HG03571 (cell line): ENCODE data around the gene NUTF2.
"Not testable (repeated sequence)": the region's sequence is repeated elsewhere in the genome, so short reads cannot be mapped to it uniquely, and the experiment has no call there.

Experiments used
- ATAC-seq: cut with Tn5 transposase; IDR thresholded peaks from one replicate; pipeline ENCODE4 v1.9.1; 2021; ENCODE audit not compliant: unreplicated experiment

NUTF2 gene

GRCh38 chr16:67883146-67883871, 36.6 kb downstream of the NUTF2 start:
- ATAC-seq: no peak

GRCh38 chr16:67883872-67884261, 37.1 kb downstream of the NUTF2 start:
- no peak for ATAC-seq

GRCh38 chr16:67884684-67885083, 38.0 kb downstream of the NUTF2 start, which contains the start of gene NRN1L:
TSS of gene NRN1L (plus strand) at chr16:67884885. CDS start at chr16:67884904, 19 bp downstream.
- ATAC-seq: no peak

- ATAC-seq: no peak
These were observed 38.8 kb downstream of the NUTF2 start for GRCh38 chr16:67885545-67885944.

- ATAC-seq: no peak
These were observed 39.2 kb downstream of the NUTF2 start for GRCh38 chr16:67885976-67886375.

DNA sequence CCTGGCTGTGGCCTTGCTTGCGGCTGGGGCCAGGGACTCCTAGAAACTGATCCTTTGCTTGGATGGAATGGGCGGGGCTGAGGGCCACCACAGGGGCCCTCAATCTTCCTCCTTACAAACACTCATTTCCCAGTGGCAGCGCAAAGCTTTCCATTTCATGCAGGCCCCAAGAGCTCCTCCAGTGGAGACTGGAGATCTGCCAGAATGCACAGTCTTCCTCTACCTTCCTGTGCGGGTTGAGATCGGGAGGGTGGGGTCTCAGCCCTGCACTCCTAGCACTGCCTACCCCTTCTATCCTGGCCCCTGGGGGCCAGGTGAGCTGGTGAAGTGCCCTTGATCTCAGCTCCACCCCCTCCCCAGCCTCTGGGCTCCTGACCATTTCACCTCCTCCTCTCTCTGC, 39.7 kb downstream of the NUTF2 start:
- no peak for ATAC-seq

- no peak for ATAC-seq
These were observed 41.6 kb downstream of the NUTF2 start for GRCh38 chr16:67888331-67888730.

DNA sequence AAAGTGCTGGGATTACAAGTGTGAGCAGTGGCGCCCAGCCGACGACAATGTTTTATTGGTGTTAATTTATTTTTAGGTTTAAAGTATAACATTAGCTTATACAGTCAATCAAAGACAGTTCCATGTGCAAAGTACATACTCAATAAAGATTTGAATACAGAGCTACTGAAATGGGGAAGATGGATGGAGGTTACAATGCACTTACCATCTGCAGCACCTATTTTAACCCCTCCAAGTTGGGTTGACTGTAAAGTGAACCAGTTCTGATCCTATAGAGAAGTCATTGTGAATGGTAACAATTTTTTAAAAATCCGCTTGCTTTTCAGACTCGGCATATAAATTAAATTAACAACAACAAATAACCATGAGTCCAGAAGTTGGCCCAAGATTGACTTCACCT, 45.6 kb downstream of the NUTF2 start:
- ATAC-seq: no peak

DNA sequence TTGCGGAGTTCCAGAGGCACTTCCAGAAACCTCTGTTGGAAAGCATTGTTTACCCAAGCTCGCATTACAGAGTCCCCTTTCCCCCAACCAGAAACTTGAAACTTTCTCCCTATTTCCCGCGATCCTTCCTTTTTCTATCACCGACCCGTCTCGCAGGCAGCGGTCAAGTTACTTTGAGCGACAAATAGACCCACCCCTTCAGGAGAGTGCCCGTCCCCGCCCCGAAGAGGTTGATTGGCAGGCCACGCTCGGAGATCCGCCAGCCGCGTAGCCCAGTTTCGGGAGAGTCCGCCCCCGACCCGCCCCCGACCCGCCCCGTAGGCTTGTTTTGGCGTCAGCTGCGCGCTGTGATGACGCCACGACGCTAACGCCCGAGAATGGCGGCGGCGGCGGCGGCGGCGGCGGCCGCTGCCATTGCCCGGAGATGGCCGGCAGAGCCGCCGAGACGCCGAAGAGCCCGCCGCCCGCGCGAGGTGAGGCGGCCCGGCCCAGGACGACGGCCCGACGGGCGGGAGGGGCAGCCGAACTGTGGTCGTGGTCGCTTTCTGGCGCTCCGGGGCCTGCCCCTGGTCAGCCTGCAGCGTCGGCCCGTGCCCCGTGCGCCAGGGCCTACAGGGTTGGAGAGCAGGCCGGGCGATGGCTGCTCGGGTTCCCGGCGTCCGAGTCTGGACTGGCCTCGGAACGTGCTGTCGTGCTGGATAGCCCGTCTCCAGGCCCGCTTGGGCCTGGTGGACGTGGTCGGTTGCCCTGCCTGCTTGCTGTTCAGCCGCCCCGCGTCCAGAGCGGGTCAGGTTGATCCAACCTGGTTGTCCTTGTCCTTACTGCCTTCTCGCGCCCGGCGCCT, 46.4 kb downstream of the NUTF2 start, which contains the start of gene PSKH1:
PSKH1 (plus strand) TSS at position 356 of the 844 bp plus-strand sequence. CDS start 15,496 bp downstream, outside the sequence.
- peak; percentile 88 for ATAC-seq

DNA sequence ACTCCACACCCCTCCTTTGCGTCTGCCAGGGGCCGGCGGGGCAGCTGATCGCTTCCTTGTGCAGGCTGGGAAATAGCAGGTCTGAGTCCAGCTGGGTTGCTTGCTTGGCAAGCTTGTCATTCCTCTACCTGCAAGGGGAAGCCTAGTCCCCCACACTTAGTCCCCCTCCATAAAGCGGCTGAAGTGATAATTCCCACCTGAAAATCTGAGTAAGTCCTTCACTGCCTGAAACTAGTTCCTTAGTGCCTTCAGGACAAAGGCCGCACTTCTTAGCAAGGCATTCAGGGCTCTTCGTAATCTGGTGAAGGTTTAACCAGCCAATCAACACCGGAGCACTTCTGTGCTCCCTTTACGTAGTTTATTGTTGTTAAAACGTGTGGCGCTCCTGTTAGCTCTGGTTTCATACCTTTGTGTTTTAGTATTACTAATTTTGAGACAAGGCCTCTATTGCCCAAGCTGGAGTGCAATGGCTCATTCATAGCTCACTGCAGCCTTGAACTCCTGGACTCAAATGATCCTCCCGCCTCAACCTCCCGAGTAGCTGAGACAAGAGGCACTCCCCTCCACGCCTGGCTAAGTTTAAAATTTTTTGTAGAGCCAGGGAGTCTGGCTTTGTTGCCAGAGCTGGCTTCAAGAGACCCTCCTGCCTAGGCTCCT, 47.1 kb downstream of the NUTF2 start:
- no peak for ATAC-seq

DNA sequence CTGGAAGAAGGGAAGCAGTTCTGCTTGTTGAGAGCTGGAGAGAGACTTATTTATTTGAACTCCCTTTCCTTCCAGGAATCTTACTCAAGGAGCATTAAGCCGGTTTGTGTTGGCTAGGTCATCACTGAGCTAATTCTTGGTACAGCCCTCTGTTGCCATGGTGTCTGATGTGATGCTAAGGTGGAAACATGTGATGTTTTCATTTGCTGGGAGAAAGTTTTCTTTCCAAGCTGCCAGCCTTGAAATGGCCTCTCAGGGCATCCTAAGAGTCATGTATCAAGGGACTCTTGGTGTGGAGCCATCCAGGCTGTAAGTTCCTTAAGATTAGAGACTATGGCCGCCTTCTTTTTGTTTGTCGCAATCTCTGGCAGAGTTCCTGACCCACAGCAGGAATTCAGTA, 50.5 kb downstream of the NUTF2 start:
- no peak for ATAC-seq

DNA sequence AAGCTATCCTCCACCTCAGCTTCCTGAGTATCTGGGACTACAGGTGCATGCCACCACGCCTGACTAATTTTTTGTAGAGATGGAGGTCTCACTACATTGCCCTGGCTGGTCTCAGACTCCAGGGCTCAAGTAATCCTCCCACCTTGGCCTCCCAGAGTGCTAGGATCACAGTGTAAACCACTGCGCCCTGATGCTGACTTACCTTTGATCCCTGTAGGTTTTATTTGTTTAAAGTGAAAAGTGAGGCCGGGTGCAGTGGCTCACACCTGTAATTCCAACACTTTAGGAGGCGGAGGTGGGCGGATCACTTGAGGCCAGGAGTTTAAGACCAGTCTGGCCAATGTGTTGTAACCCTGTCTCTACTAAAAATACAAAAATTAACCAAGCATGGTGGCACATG, 55.0 kb downstream of the NUTF2 start:
- ATAC-seq: no peak

DNA sequence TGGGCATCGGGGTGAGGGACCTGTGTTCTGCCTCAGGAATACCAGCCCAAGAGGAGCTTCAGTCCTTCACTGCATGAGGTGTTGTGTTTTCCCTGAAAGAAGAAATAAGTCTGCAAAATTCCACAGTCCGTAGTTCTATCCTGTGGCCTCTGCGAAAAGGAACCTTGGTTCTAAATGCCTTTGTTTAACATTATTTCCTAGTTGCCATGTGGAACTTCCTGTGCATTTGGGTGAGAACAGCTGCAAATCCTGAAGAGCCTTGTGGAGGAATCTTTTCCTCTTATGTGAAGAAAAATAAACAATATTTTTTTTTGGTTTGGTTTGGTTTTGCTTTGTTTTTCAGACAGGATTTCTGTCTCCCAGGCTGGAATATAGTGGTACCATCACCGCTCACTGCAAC, 56.1 kb downstream of the NUTF2 start:
- ATAC-seq: no peak

- no peak for ATAC-seq
These were observed 60.9 kb downstream of the NUTF2 start for GRCh38 chr16:67907397-67908180.

DNA sequence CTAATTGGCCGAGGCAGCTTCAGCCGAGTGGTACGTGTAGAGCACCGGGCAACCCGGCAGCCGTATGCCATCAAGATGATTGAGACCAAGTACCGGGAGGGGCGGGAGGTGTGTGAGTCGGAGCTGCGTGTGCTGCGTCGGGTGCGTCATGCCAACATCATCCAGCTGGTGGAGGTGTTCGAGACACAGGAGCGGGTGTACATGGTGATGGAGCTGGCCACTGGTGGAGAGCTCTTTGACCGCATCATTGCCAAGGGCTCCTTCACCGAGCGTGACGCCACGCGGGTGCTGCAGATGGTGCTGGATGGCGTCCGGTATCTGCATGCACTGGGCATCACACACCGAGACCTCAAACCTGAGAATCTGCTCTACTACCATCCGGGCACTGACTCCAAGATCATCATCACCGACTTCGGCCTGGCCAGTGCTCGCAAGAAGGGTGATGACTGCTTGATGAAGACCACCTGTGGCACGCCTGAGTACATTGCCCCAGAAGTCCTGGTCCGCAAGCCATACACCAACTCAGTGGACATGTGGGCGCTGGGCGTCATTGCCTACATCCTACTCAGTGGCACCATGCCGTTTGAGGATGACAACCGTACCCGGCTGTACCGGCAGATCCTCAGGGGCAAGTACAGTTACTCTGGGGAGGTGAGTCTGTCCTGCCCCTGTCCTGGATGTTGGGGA, 62.5 kb downstream of the NUTF2 start:
- no peak for ATAC-seq

- ATAC-seq: no peak
These were observed 63.4 kb downstream of the NUTF2 start for GRCh38 chr16:67910158-67910557.

GRCh38 chr16:67914758-67915495, 68.2 kb downstream of the NUTF2 start:
- ATAC-seq: no peak

GRCh38 chr16:67915496-67915769, 68.7 kb downstream of the NUTF2 start:
- ATAC-seq: not testable (repeated sequence)

GRCh38 chr16:67915831-67916723, 69.3 kb downstream of the NUTF2 start:
- ATAC-seq: no peak
